ENCODE results near the gene PAN3.
A peak's percentile ranks its signal among the peaks of the same experiment; 100 is the strongest.

Gene PAN3

GRCh38 chr13:28273919-28274318 is 135.6 kb downstream of the PAN3 start:
- no peak overlapping the region for H3K27ac ChIP-seq
- no peak for TF ChIP-seq CTCF (IDR thresholded peaks at IDR 0.05)
- no peak overlapping the region for H3K4me3 ChIP-seq (ENCODE audit: low read depth in 1 of 2, low read length in 1 of 2)
- H3K9me3 ChIP-seq, result no peaks in the 10 kb centered on the region
- peaks cover 82% of the 10 kb centered on the region for H3K36me3 ChIP-seq
- peaks cover 2% of the 10 kb centered on the region in 2 experiments for H3K4me1 ChIP-seq (ENCODE audit: control insufficient read depth in 1 of 2, insufficient read depth in 1 of 2, low read depth in 1 of 2, low read length in 1 of 2)
- H3K27me3 ChIP-seq, result no peaks in the 10 kb centered on the region

- Histone ChIP-seq H3K27me3 (no peaks in the 10 kb centered on the region), H3K9me3 (no peaks in the 10 kb centered on the region), H3K36me3 (peaks cover 88% of the 10 kb centered on the region), H3K4me3 (ENCODE audit: low read depth in 1 of 2, low read length in 1 of 2) (no peak overlapping the region), H3K4me1 (ENCODE audit: control insufficient read depth in 1 of 2, insufficient read depth in 1 of 2, low read depth in 1 of 2, low read length in 1 of 2) (no peaks in the 10 kb centered on the region), H3K27ac (peak overlapping the region; percentile 7)
- TF ChIP-seq CTCF (IDR thresholded peaks at IDR 0.05), result no peak
These were observed 144.1 kb downstream of the PAN3 start for GRCh38 chr13:28282451-28282850.

GRCh38 chr13:28283600-28283999 is 145.3 kb downstream of the PAN3 start:
- no peak for TF ChIP-seq CTCF (IDR thresholded peaks at IDR 0.05)
- H3K36me3 ChIP-seq, result peaks cover 87% of the 10 kb centered on the region
- H3K4me3 ChIP-seq (ENCODE audit: low read depth in 1 of 2, low read length in 1 of 2), result no peak overlapping the region
- H3K27ac ChIP-seq, result no peak overlapping the region
- no peaks in the 10 kb centered on the region for H3K27me3 ChIP-seq
- H3K9me3 ChIP-seq, result no peaks in the 10 kb centered on the region
- H3K4me1 ChIP-seq (ENCODE audit: control insufficient read depth in 1 of 2, insufficient read depth in 1 of 2, low read depth in 1 of 2, low read length in 1 of 2), result no peaks in the 10 kb centered on the region

GRCh38 chr13:28286263-28286662 is 147.9 kb downstream of the PAN3 start:
- Histone ChIP-seq H3K4me3 (ENCODE audit: low read depth in 1 of 2, low read length in 1 of 2) (no peak overlapping the region), H3K27me3 (no peaks in the 10 kb centered on the region), H3K36me3 (peaks cover 85% of the 10 kb centered on the region), H3K9me3 (no peaks in the 10 kb centered on the region), H3K4me1 (ENCODE audit: control insufficient read depth in 1 of 2, insufficient read depth in 1 of 2, low read depth in 1 of 2, low read length in 1 of 2) (no peaks in the 10 kb centered on the region), H3K27ac (no peak overlapping the region)
- no peak for TF ChIP-seq CTCF (IDR thresholded peaks at IDR 0.05)

- Histone ChIP-seq H3K27ac (no peak overlapping the region), H3K27me3 (no peaks in the 10 kb centered on the region), H3K9me3 (no peaks in the 10 kb centered on the region), H3K4me3 (ENCODE audit: low read depth in 1 of 2, low read length in 1 of 2) (no peak overlapping the region), H3K4me1 (ENCODE audit: control insufficient read depth in 1 of 2, insufficient read depth in 1 of 2, low read depth in 1 of 2, low read length in 1 of 2) (no peaks in the 10 kb centered on the region), H3K36me3 (peaks cover 35% of the 10 kb centered on the region)
- TF ChIP-seq CTCF (IDR thresholded peaks at IDR 0.05), result no peak
These were observed 159.0 kb downstream of the PAN3 start for GRCh38 chr13:28297341-28297740.

- no peak overlapping the region for H3K27ac ChIP-seq
- H3K4me3 ChIP-seq (ENCODE audit: low read depth in 1 of 2, low read length in 1 of 2), result no peak overlapping the region
- no peaks in the 10 kb centered on the region for H3K4me1 ChIP-seq (ENCODE audit: control insufficient read depth in 1 of 2, insufficient read depth in 1 of 2, low read depth in 1 of 2, low read length in 1 of 2)
- no peaks in the 10 kb centered on the region for H3K27me3 ChIP-seq
- peaks cover 9% of the 10 kb centered on the region for H3K36me3 ChIP-seq
- H3K9me3 ChIP-seq, result no peaks in the 10 kb centered on the region
- no peak for TF ChIP-seq CTCF (IDR thresholded peaks at IDR 0.05)
These were observed 161.6 kb downstream of the PAN3 start for GRCh38 chr13:28299916-28300315.
